ENCODE data around the gene BLOC1S1. TPM values are rescaled to one million over a fixed set of nuclear protein-coding genes. Genes with fewer than 3 reads are reported as not detected.

BLOC1S1 gene
- total RNA-seq, 1 donor from 2014 or later = 67.3 TPM

- DNase-seq (ENCODE audit: low spot score) = peak; percentile 35
- Mint-ChIP-seq H3K4me1 (ENCODE audit: low read depth) (no peaks in the 10 kb centered on the region), H3K36me3 (ENCODE audit: low read depth) (peaks cover 4% of the 10 kb centered on the region), H3K4me3 (ENCODE audit: unreplicated experiment) (no peak overlapping the region), H3K9me3 (ENCODE audit: low read depth) (no peaks in the 10 kb centered on the region), H3K27me3 (ENCODE audit: low read depth) (no peaks in the 10 kb centered on the region), H3K27ac (ENCODE audit: unreplicated experiment) (no peak overlapping the region)
- TF ChIP-seq CTCF (IDR thresholded peaks at IDR 0.05) = no peak
These were observed 20.5 kb upstream of the BLOC1S1 start for GRCh38 chr12:55695349-55695748.

GRCh38 chr12:55696141-55696540 lies 19.7 kb upstream of the BLOC1S1 start:
- Mint-ChIP-seq H3K27ac (ENCODE audit: unreplicated experiment) (no peak overlapping the region), H3K36me3 (ENCODE audit: low read depth) (peaks cover 4% of the 10 kb centered on the region), H3K27me3 (ENCODE audit: low read depth) (no peaks in the 10 kb centered on the region)

GRCh38 chr12:55696796-55697462 lies 18.9 kb upstream of the BLOC1S1 start:
- no peak for TF ChIP-seq CTCF (IDR thresholded peaks at IDR 0.05)
- DNase-seq (ENCODE audit: low spot score) = peak; percentile 85
- Mint-ChIP-seq H3K27me3 (ENCODE audit: low read depth) (no peaks in the 10 kb centered on the region), H3K9me3 (ENCODE audit: low read depth) (no peaks in the 10 kb centered on the region), H3K4me3 (ENCODE audit: unreplicated experiment) (no peak overlapping the region), H3K36me3 (ENCODE audit: low read depth) (peaks cover 3% of the 10 kb centered on the region), H3K4me1 (ENCODE audit: low read depth) (no peaks in the 10 kb centered on the region), H3K27ac (ENCODE audit: unreplicated experiment) (no peak overlapping the region)

More at GRCh38 chr12:55696141-55696540, 19.7 kb upstream of the BLOC1S1 start:
- TF ChIP-seq CTCF (IDR thresholded peaks at IDR 0.05) = no peak
- peak; percentile 66 for DNase-seq (ENCODE audit: low spot score)
- Mint-ChIP-seq H3K4me3 (ENCODE audit: unreplicated experiment) (no peak overlapping the region), H3K4me1 (ENCODE audit: low read depth) (no peaks in the 10 kb centered on the region), H3K9me3 (ENCODE audit: low read depth) (no peaks in the 10 kb centered on the region)

- no peaks in the 10 kb centered on the region for H3K4me1 Mint-ChIP-seq (ENCODE audit: low read depth)
- no peaks in the 10 kb centered on the region for H3K9me3 Mint-ChIP-seq (ENCODE audit: low read depth)
- DNase-seq (ENCODE audit: low spot score) = peak; percentile 69
- peaks cover 3% of the 10 kb centered on the region for H3K36me3 Mint-ChIP-seq (ENCODE audit: low read depth)
- H3K27me3 Mint-ChIP-seq (ENCODE audit: low read depth) = no peaks in the 10 kb centered on the region
- no peak overlapping the region for H3K4me3 Mint-ChIP-seq (ENCODE audit: unreplicated experiment)
- H3K27ac Mint-ChIP-seq (ENCODE audit: unreplicated experiment) = no peak overlapping the region
- no peak for TF ChIP-seq CTCF (IDR thresholded peaks at IDR 0.05)
These were observed 18.2 kb upstream of the BLOC1S1 start for GRCh38 chr12:55697686-55698085.

GRCh38 chr12:55698241-55698955 lies 17.4 kb upstream of the BLOC1S1 start:
- DNase-seq (ENCODE audit: low spot score) = peak; percentile 72
- no peak overlapping the region for H3K4me3 Mint-ChIP-seq (ENCODE audit: unreplicated experiment)
- peaks cover 2% of the 10 kb centered on the region for H3K36me3 Mint-ChIP-seq (ENCODE audit: low read depth)
- no peaks in the 10 kb centered on the region for H3K27me3 Mint-ChIP-seq (ENCODE audit: low read depth)
- TF ChIP-seq CTCF (IDR thresholded peaks at IDR 0.05) = no peak
- H3K27ac Mint-ChIP-seq (ENCODE audit: unreplicated experiment) = no peak overlapping the region
- peaks cover under 1% of the 10 kb centered on the region for H3K4me1 Mint-ChIP-seq (ENCODE audit: low read depth)
- no peaks in the 10 kb centered on the region for H3K9me3 Mint-ChIP-seq (ENCODE audit: low read depth)
